22Rv1 (cell line): ENCODE results near the gene ZNF8.

ENCODE experiments used
- ZFX ChIP-seq: fragments of 450-650 bp; IDR thresholded peaks from 2 replicates; pipeline ENCODE4 v1.6.1; 2017; ENCODE audit warnings: antibody characterized with exemption, borderline replicate concordance
- TF ChIP-seq, protein P1 (sequence below): fragments of 450-650 bp; IDR thresholded peaks from 2 replicates; pipeline ENCODE4 v1.5.1; 2017; ENCODE audit warnings: mild to moderate bottlenecking

GRCh38 chr19:58291943-58292342, 13.2 kb downstream of the ZNF8 start:
- TF ChIP-seq, protein P1, sequence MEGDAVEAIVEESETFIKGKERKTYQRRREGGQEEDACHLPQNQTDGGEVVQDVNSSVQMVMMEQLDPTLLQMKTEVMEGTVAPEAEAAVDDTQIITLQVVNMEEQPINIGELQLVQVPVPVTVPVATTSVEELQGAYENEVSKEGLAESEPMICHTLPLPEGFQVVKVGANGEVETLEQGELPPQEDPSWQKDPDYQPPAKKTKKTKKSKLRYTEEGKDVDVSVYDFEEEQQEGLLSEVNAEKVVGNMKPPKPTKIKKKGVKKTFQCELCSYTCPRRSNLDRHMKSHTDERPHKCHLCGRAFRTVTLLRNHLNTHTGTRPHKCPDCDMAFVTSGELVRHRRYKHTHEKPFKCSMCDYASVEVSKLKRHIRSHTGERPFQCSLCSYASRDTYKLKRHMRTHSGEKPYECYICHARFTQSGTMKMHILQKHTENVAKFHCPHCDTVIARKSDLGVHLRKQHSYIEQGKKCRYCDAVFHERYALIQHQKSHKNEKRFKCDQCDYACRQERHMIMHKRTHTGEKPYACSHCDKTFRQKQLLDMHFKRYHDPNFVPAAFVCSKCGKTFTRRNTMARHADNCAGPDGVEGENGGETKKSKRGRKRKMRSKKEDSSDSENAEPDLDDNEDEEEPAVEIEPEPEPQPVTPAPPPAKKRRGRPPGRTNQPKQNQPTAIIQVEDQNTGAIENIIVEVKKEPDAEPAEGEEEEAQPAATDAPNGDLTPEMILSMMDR: no peak
- TF ChIP-seq ZFX: no peak
